ENCODE measurements around the gene C16orf87.

DNA sequence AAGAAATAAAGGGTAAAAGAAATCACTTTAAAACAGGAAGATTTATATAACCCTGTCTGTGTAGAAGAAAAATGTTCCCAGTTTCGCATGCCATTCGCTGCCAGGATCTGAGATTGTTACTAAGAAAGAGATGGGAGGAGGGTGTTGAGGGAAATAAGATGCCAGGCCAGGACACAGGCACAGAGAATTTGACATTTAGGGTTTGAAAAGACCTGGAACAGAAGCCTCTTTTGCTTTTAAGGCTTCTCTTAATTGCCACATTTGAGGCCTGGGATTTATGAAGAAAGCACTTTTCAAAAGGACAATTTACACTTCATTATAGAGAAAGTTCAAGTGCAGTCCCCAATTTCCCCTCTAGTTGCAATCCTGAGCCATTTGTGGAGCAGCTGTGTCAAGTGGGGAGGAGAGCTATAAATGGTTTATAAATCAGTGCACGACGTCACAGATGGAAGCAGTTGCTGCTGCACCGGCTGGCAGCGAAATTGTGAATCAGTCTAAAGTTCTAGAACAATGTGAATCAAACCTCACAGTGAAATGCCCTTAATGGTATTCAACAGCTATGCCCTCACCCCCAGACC is 26.5 kb upstream of the C16orf87 start:
- TF ChIP-seq, protein P1, sequence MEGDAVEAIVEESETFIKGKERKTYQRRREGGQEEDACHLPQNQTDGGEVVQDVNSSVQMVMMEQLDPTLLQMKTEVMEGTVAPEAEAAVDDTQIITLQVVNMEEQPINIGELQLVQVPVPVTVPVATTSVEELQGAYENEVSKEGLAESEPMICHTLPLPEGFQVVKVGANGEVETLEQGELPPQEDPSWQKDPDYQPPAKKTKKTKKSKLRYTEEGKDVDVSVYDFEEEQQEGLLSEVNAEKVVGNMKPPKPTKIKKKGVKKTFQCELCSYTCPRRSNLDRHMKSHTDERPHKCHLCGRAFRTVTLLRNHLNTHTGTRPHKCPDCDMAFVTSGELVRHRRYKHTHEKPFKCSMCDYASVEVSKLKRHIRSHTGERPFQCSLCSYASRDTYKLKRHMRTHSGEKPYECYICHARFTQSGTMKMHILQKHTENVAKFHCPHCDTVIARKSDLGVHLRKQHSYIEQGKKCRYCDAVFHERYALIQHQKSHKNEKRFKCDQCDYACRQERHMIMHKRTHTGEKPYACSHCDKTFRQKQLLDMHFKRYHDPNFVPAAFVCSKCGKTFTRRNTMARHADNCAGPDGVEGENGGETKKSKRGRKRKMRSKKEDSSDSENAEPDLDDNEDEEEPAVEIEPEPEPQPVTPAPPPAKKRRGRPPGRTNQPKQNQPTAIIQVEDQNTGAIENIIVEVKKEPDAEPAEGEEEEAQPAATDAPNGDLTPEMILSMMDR (IDR thresholded peaks at IDR 0.05; ENCODE audit: insufficient read depth, low read length) = no peak
- TF ChIP-seq, protein P2, sequence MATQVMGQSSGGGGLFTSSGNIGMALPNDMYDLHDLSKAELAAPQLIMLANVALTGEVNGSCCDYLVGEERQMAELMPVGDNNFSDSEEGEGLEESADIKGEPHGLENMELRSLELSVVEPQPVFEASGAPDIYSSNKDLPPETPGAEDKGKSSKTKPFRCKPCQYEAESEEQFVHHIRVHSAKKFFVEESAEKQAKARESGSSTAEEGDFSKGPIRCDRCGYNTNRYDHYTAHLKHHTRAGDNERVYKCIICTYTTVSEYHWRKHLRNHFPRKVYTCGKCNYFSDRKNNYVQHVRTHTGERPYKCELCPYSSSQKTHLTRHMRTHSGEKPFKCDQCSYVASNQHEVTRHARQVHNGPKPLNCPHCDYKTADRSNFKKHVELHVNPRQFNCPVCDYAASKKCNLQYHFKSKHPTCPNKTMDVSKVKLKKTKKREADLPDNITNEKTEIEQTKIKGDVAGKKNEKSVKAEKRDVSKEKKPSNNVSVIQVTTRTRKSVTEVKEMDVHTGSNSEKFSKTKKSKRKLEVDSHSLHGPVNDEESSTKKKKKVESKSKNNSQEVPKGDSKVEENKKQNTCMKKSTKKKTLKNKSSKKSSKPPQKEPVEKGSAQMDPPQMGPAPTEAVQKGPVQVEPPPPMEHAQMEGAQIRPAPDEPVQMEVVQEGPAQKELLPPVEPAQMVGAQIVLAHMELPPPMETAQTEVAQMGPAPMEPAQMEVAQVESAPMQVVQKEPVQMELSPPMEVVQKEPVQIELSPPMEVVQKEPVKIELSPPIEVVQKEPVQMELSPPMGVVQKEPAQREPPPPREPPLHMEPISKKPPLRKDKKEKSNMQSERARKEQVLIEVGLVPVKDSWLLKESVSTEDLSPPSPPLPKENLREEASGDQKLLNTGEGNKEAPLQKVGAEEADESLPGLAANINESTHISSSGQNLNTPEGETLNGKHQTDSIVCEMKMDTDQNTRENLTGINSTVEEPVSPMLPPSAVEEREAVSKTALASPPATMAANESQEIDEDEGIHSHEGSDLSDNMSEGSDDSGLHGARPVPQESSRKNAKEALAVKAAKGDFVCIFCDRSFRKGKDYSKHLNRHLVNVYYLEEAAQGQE (IDR thresholded peaks at IDR 0.05; ENCODE audit: insufficient replicate concordance, low read depth) = no peak
- TF ChIP-seq POLR2AphosphoS5 (IDR thresholded peaks at IDR 0.05; ENCODE audit: low read depth) = no peak

Measured in HL-60 (cell line).